H9 (cell line): ENCODE data around the gene PTDSS2. TPM values are rescaled to one million over a fixed set of nuclear protein-coding genes. Genes with fewer than 3 reads are reported as not detected.

ENCODE experiments used
- DNase-seq: peaks from one replicate; pipeline ENCODE4 v3.0.0-alpha.2; 2017
- H2AFZ ChIP-seq: one replicate; pipeline ENCODE4 v1.6.1; 2013; ENCODE audit warnings: mild to moderate bottlenecking, low read length, control low read depth, moderate library complexity
- H2AK5ac ChIP-seq: 2 replicates; pipeline ENCODE4 v1.6.1; 2013; ENCODE audit warnings: low read length, control low read depth, mixed read lengths; ENCODE audit not compliant: insufficient read length
- H2BK120ac ChIP-seq: one replicate; pipeline ENCODE4 v1.6.1; 2013; ENCODE audit warnings: low read depth, mild to moderate bottlenecking, low read length, control low read depth, inconsistent platforms; ENCODE audit not compliant: poor library complexity, severe bottlenecking
- H2BK12ac ChIP-seq: 2 replicates; pipeline ENCODE4 v1.6.1; 2013; ENCODE audit warnings: low read length, control low read depth, mixed read lengths, low read depth; ENCODE audit not compliant: insufficient read length
- H2BK15ac ChIP-seq: 2 replicates; pipeline ENCODE4 v1.6.1; 2013; ENCODE audit warnings: low read depth, low read length, control low read depth
- H2BK20ac ChIP-seq: one replicate; pipeline ENCODE4 v1.6.1; 2013; ENCODE audit warnings: low read depth, mild to moderate bottlenecking, low read length, control low read depth, inconsistent platforms; ENCODE audit not compliant: poor library complexity, severe bottlenecking
- H2BK5ac ChIP-seq: 2 replicates; pipeline ENCODE4 v1.6.1; 2013; ENCODE audit warnings: low read length, control low read depth, mixed read lengths; ENCODE audit not compliant: insufficient read length
- H3K14ac ChIP-seq: 2 replicates; pipeline ENCODE4 v1.6.1; 2013; ENCODE audit warnings: low read length, control low read depth; ENCODE audit not compliant: insufficient read depth
- H3K18ac ChIP-seq: 2 replicates; pipeline ENCODE4 v1.6.1; 2013; ENCODE audit warnings: low read depth, mild to moderate bottlenecking, mixed read lengths, low read length, control low read depth; ENCODE audit not compliant: insufficient read length
- H3K23ac ChIP-seq: 2 replicates; pipeline ENCODE4 v1.6.1; 2013; ENCODE audit warnings: low read length, control low read depth, mixed read lengths, low read depth; ENCODE audit not compliant: insufficient read length
- H3K23me2 ChIP-seq: 2 replicates; pipeline ENCODE4 v1.6.1; 2013; ENCODE audit warnings: low read depth, mild to moderate bottlenecking, mixed read lengths, low read length, control low read depth; ENCODE audit not compliant: insufficient read length, poor library complexity, severe bottlenecking
- H3K27ac ChIP-seq: 2 replicates; pipeline ENCODE4 v1.5.1; 2013; ENCODE audit warnings: low read length, control low read depth, mixed read lengths, low read depth; ENCODE audit not compliant: insufficient read length
- H3K27me3 ChIP-seq: 2 replicates; pipeline ENCODE4 v1.6.1; 2013; ENCODE audit warnings: low read length, control low read depth, inconsistent platforms; ENCODE audit not compliant: insufficient read depth
- H3K4ac ChIP-seq: 2 replicates; pipeline ENCODE4 v1.6.1; 2013; ENCODE audit warnings: low read depth, mild to moderate bottlenecking, control low read depth, inconsistent platforms, low read length, moderate library complexity
- H3K4me1 ChIP-seq: 2 replicates; pipeline ENCODE4 v1.6.1; 2013; ENCODE audit warnings: low read length, control low read depth, inconsistent platforms; ENCODE audit not compliant: insufficient read depth
- H3K4me2 ChIP-seq: 2 replicates; pipeline ENCODE4 v1.6.1; 2013; ENCODE audit warnings: low read length, control low read depth, mixed read lengths; ENCODE audit not compliant: insufficient read length, insufficient read depth
- H3K56ac ChIP-seq: 2 replicates; pipeline ENCODE4 v1.6.1; 2013; ENCODE audit warnings: low read depth, mild to moderate bottlenecking, mixed read lengths, low read length, control low read depth; ENCODE audit not compliant: insufficient read length
- H3K79me1 ChIP-seq: 2 replicates; pipeline ENCODE4 v1.6.1; 2013; ENCODE audit warnings: low read depth, mild to moderate bottlenecking, moderate library complexity, low read length, control low read depth, inconsistent platforms; ENCODE audit not compliant: insufficient read depth, poor library complexity, severe bottlenecking
- H3K79me2 ChIP-seq: 2 replicates; pipeline ENCODE4 v1.6.1; 2013; ENCODE audit warnings: low read length, control low read depth, inconsistent platforms; ENCODE audit not compliant: insufficient read depth
- H3K9ac ChIP-seq: 2 replicates; pipeline ENCODE4 v1.6.1; 2013; ENCODE audit warnings: low read length, control low read depth, mixed read lengths; ENCODE audit not compliant: insufficient read length; ENCODE audit errors: extremely low read depth
- H3K9me3 ChIP-seq: one replicate; pipeline ENCODE4 v1.6.1; 2013; ENCODE audit warnings: low read depth, low read length, inconsistent platforms; ENCODE audit not compliant: control insufficient read depth
- H3T11ph ChIP-seq: one replicate; pipeline ENCODE4 v1.6.1; 2013; ENCODE audit warnings: mild to moderate bottlenecking, low read length, control low read depth, inconsistent platforms
- H4K20me1 ChIP-seq: one replicate; pipeline ENCODE4 v1.6.1; 2013; ENCODE audit not compliant: control insufficient read depth, insufficient read length, insufficient read depth
- H4K5ac ChIP-seq: 2 replicates; pipeline ENCODE4 v1.6.1; 2013; ENCODE audit warnings: low read depth, mild to moderate bottlenecking, mixed read lengths, low read length, control low read depth; ENCODE audit not compliant: insufficient read length
- H4K8ac ChIP-seq: replicated peaks from 2 replicates; pipeline ENCODE4 v1.6.1; 2013; ENCODE audit warnings: low read length, control low read depth, mixed read lengths, low read depth; ENCODE audit not compliant: insufficient read length
- H4K91ac ChIP-seq: 2 replicates; pipeline ENCODE4 v1.6.1; 2013; ENCODE audit warnings: low read depth, mild to moderate bottlenecking, moderate library complexity, mixed read lengths, low read length, control low read depth; ENCODE audit not compliant: insufficient read length
- H3K27ac Mint-ChIP-seq, 3 experiments: 2 replicates in 2 of 3; 3 replicates in 1 of 3; pipeline ENCODE4 v1.8.0; 2020 to 2021; ENCODE audit warnings: mixed read lengths in 3 of 3, mild to moderate bottlenecking in 1 of 3, moderate library complexity in 1 of 3
- H3K27me3 Mint-ChIP-seq: 2 replicates; pipeline ENCODE4 v1.8.0; 2021; ENCODE audit warnings: low read depth, mild to moderate bottlenecking, moderate library complexity, mixed read lengths
- H3K36me3 Mint-ChIP-seq, 3 experiments: 2 replicates in 2 of 3; 3 replicates in 1 of 3; pipeline ENCODE4 v1.8.0; 2020 to 2021; ENCODE audit warnings: low read depth in 3 of 3, mixed read lengths in 3 of 3; ENCODE audit not compliant: insufficient read depth in 1 of 3
- H3K4me1 Mint-ChIP-seq, 2 experiments: 2 replicates each; pipeline ENCODE4 v1.8.0; 2020; ENCODE audit warnings: mixed read lengths in 2 of 2
- H3K4me3 Mint-ChIP-seq, 2 experiments: 2 replicates in 1 of 2; 3 replicates in 1 of 2; pipeline ENCODE4 v1.8.0; 2020 to 2021; ENCODE audit warnings: mild to moderate bottlenecking in 2 of 2, mixed read lengths in 2 of 2, moderate library complexity in 1 of 2
- H3K9me3 Mint-ChIP-seq, 2 experiments: 2 replicates in 1 of 2; 3 replicates in 1 of 2; pipeline ENCODE4 v1.8.0; 2020; ENCODE audit warnings: mild to moderate bottlenecking in 2 of 2, mixed read lengths in 2 of 2, moderate library complexity in 1 of 2
- WGBS: extraction: QIAGEN DNeasy Blood & Tissue Kit; methylation state at CpG from one replicate; pipeline ENCODE4 v1.1.7; 2013; ENCODE audit warnings: missing lambda C conversion rate, low lambda C conversion rate, mixed read lengths; ENCODE audit not compliant: insufficient read length; ENCODE audit errors: extremely low coverage; 5-methylcytosine and 5-hydroxymethylcytosine counted together
- total RNA-seq: library from RNA; stranded (reverse); gene quantifications from 2 replicates; pipeline ENCODE4 v1.2.1, GENCODE V29; 2021
- TF ChIP-seq, protein P1 (sequence below): fragments of 200-600 bp; sonication (generic); conservative IDR thresholded peaks from 3 replicates; pipeline ENCODE4 v1.8.0; 2021; ENCODE audit warnings: antibody characterized with exemption, mild to moderate bottlenecking

The PTDSS2 gene
- total RNA-seq, 1 experiment from 2014 or later: 55.3 TPM

DNA sequence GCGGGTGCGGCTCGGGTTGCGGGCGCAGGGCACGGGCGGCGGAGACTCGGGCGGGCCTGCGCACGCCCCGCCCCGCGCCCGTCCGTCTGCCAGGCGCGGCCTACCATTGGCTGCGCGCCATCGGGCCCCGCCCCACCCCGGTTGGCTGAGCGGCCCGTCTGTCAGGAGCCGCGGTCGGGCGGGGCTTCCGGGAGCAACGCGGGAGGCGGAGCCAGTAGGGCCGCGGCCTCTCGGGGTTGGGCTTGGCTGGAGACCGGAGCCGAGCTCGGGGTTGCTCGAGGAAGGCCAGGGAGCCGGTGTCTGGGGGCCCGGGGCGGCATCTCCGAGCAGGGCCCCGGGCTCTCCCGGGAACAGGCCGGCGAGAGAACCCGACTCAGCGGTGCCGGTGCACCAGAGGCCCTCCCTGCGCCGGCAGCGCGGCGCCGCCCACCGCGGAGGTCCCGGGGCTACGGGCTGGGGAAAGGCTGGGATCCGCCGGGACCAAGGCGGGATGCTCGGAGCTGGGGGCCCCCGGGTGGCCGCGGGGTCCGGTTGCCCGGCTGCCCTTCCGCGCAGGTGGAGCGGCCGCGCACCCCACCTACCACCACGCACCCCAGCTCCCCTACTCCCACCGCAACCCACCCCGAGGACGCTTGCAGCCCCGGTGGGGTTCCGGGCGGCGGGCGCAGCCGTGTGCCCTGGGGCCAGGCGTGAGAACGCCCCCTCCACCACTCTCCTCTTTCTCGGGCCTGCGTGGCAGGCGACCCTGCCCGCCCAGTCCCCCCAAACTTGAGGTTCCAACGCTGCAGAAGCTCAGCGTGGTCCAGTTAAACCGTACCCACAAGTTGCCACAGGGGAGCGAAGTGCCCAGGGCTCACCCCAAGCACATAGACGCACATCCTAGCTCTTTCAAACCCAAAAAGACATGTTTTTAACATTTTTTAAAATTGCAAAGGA lies 85.7 kb downstream of the PTDSS2 start, which contains the start of gene HRAS:
Gene HRAS (minus strand): TSS at position 58 of the 936 bp plus-strand sequence.
- peaks cover 6 to 11% of the 10 kb centered on the region in 2 experiments; a peak in 2 of 4 replicates for H3K4me1 Mint-ChIP-seq
- peaks cover 5 to 18% (median 10%) of the 10 kb centered on the region in 3 experiments; a peak in 5 of 7 replicates for H3K36me3 Mint-ChIP-seq
- Histone ChIP-seq H3K4me2 (peak within 1 kb of the TSS; percentile 47), H3K9ac (no peak within 1 kb of the TSS), H3K4ac (no peak within 1 kb of the TSS), H4K91ac (no peak within 1 kb of the TSS), H2AFZ (no peak within 1 kb of the TSS), H3K14ac (peak within 1 kb of the TSS; percentile 41; the same call in 1 of the 2 replicates), H2BK12ac (no peak within 1 kb of the TSS), H3T11ph (no peak within 1 kb of the TSS), H3K9me3 (no peaks in the 10 kb centered on the region), H4K20me1 (no peaks in the 10 kb centered on the region), H3K23me2 (peaks cover 19% of the 10 kb centered on the region), H3K4me1 (no peaks in the 10 kb centered on the region), H3K79me2 (no peaks in the 10 kb centered on the region), H4K8ac (no peak within 1 kb of the TSS), H2BK20ac (no peak within 1 kb of the TSS), H4K5ac (no peak within 1 kb of the TSS), H3K18ac (no peak within 1 kb of the TSS), H2AK5ac (no peak within 1 kb of the TSS), H3K23ac (no peak within 1 kb of the TSS), H3K27me3 (no peaks in the 10 kb centered on the region), H2BK5ac (no peak within 1 kb of the TSS), H3K79me1 (no peaks in the 10 kb centered on the region), H3K27ac (no peak within 1 kb of the TSS), H2BK120ac (no peak within 1 kb of the TSS), H2BK15ac (no peak within 1 kb of the TSS; the same call in 1 of the 2 replicates), H3K56ac (no peak within 1 kb of the TSS)
- peak within 1 kb of the TSS in 2 of 3 experiments; percentile 51 to 81; a peak in 2 of 7 replicates for H3K27ac Mint-ChIP-seq
- H3K27me3 Mint-ChIP-seq: peaks cover 16% of the 10 kb centered on the region
- WGBS: no CpG with 5 or more reads among the region's 97 CpGs
- peak; percentile 93 for DNase-seq
- peaks cover 0 to 2% of the 10 kb centered on the region in 2 experiments; a peak in 1 of 5 replicates for H3K9me3 Mint-ChIP-seq
- H3K4me3 Mint-ChIP-seq: peak within 1 kb of the TSS; percentile 76 to 94
- TF ChIP-seq, protein P1, sequence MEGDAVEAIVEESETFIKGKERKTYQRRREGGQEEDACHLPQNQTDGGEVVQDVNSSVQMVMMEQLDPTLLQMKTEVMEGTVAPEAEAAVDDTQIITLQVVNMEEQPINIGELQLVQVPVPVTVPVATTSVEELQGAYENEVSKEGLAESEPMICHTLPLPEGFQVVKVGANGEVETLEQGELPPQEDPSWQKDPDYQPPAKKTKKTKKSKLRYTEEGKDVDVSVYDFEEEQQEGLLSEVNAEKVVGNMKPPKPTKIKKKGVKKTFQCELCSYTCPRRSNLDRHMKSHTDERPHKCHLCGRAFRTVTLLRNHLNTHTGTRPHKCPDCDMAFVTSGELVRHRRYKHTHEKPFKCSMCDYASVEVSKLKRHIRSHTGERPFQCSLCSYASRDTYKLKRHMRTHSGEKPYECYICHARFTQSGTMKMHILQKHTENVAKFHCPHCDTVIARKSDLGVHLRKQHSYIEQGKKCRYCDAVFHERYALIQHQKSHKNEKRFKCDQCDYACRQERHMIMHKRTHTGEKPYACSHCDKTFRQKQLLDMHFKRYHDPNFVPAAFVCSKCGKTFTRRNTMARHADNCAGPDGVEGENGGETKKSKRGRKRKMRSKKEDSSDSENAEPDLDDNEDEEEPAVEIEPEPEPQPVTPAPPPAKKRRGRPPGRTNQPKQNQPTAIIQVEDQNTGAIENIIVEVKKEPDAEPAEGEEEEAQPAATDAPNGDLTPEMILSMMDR: no peak
